Skeletal muscle satellite cell (primary cell): ENCODE measurements around the gene PNMA6A. TPM values are rescaled to one million over a fixed set of nuclear protein-coding genes. Genes with fewer than 3 reads are reported as not detected.

Experiments used
- small RNA-seq: library from RNA; depleted of rRNA; stranded (forward); fragments of <200 nt; gene quantifications from one replicate; pipeline ENCODE3, GENCODE V24; 2012

PNMA6A gene

Small RNA genes within 50 kb of the gene (small RNA-seq; reads per million reads assigned to genes)
- gene AC243428.1 = not detected
